Testis (tissue), 3 donors: ENCODE measurements around the gene TMEM37. TPM values are rescaled to one million over a fixed set of nuclear protein-coding genes. Genes with fewer than 3 reads are reported as not detected.

ENCODE experiments used
- DNase-seq: peaks from one replicate; pipeline ENCODE4 v3.0.0-alpha.2; 2019
- H3K27ac ChIP-seq, 2 donors: fragments of 200-600 bp; sonication (generic); one replicate each; pipeline ENCODE4 v1.5.1; 2019
- H3K27me3 ChIP-seq: fragments of 200-600 bp; sonication (generic); one replicate; pipeline ENCODE4 v1.5.1; 2019
- H3K36me3 ChIP-seq: fragments of 200-600 bp; sonication (generic); one replicate; pipeline ENCODE4 v1.5.1; 2017; ENCODE audit warnings: low read depth; ENCODE audit errors: missing control alignments
- H3K4me1 ChIP-seq: fragments of 200-600 bp; sonication (generic); one replicate; pipeline ENCODE4 v1.5.1; 2019
- H3K4me3 ChIP-seq, 2 donors: fragments of 200-600 bp; sonication (generic); one replicate each; pipeline ENCODE4 v1.5.1; 2017 to 2019
- H3K9me3 ChIP-seq: fragments of 200-600 bp; sonication (generic); one replicate; pipeline ENCODE4 v1.5.1; 2017
- CTCF ChIP-seq, 3 experiments: fragments of 450-650 bp in 2 of 3; fragments of 200-600 bp in 1 of 3; sonication (generic) in 1 of 3; IDR thresholded peaks; one replicate each; pipeline ENCODE4 v1.5.1; 2016 to 2019; ENCODE audit warnings: antibody characterized with exemption in 3 of 3, mild to moderate bottlenecking in 2 of 3, moderate library complexity in 1 of 3
- POLR2A ChIP-seq: fragments of 450-650 bp; IDR thresholded peaks from one replicate; pipeline ENCODE4 v1.6.1; 2017; ENCODE audit warnings: antibody characterized with exemption, mild to moderate bottlenecking, moderate library complexity
- WGBS, 2 donors: methylation state at CpG; one replicate each; pipeline ENCODE4 v1.1.5; 2018; 5-methylcytosine and 5-hydroxymethylcytosine counted together
- intact Hi-C: fragments of 100-400 bp; cut with DNase I; formaldehyde crosslinking; loops from one replicate; pipeline ENCODE4 v1.15.1; 2023; ENCODE audit warnings: low total_unique reads
- polyA plus RNA-seq: library from polyadenylated mRNA; stranded (reverse); fragments of 350-450 nt; fragmentation: Illumina TruSeq; extraction: RNeasy Lipid Tissue Mini Kit (QIAGEN cat#74804); gene quantifications from one replicate; pipeline ENCODE4 v1.2.3, GENCODE V29; 2014; ENCODE audit warnings: low read depth, low replicate concordance; ENCODE audit not compliant: insufficient read depth
- total RNA-seq, 2 donors: library from RNA; depleted of rRNA; stranded (reverse); fragments of >200 nt; gene quantifications; one replicate each; pipeline ENCODE4 v1.2.3, GENCODE V29; 2016

TMEM37 gene
- total and polyA plus RNA-seq, 3 donors from 2014 or later = 7.0 to 14.2 (median 9.0) TPM

GRCh38 chr2:119435953-119436297 lies 4.3 kb downstream of the TMEM37 start:
- TF ChIP-seq CTCF (IDR thresholded peaks at IDR 0.05) (no peak), POLR2A (no peak)
- intact Hi-C loops = no loop called here
- no peak for DNase-seq
- peaks cover 3% of the 10 kb centered on the region for H3K4me1 ChIP-seq
- no peak overlapping the region for H3K27ac ChIP-seq
- 57 to 69% methylated on average over 7 of the region's 7 CpGs for WGBS, 2 donors
- H3K9me3 ChIP-seq = no peaks in the 10 kb centered on the region
- no peaks in the 10 kb centered on the region for H3K27me3 ChIP-seq
- no peak overlapping the region for H3K4me3 ChIP-seq
- H3K36me3 ChIP-seq = no peaks in the 10 kb centered on the region

- DNase-seq = no peak
- 94 to 96% methylated on average over 10 to 21 of the region's 22 CpGs for WGBS, 2 donors
- Histone ChIP-seq H3K36me3 (no peaks in the 10 kb centered on the region), H3K27me3 (no peaks in the 10 kb centered on the region), H3K4me3 (no peak overlapping the region), H3K9me3 (no peaks in the 10 kb centered on the region), H3K4me1 (peaks cover under 1% of the 10 kb centered on the region), H3K27ac (no peak overlapping the region)
- intact Hi-C loops = no loop called here
- no peak for TF ChIP-seq POLR2A
- TF ChIP-seq CTCF (IDR thresholded peaks at IDR 0.05) = no peak
Measured at GRCh38 chr2:119436993-119437772, 5.5 kb downstream of the TMEM37 start.

GRCh38 chr2:119438128-119438656 lies 6.5 kb downstream of the TMEM37 start:
- no peak for TF ChIP-seq POLR2A
- no peak for TF ChIP-seq CTCF (IDR thresholded peaks at IDR 0.05)
- no peaks in the 10 kb centered on the region for H3K9me3 ChIP-seq
- 96% methylated on average over 6 of the region's 6 CpGs for WGBS, 2 donors
- no peak for DNase-seq
- H3K27ac ChIP-seq = no peak overlapping the region
- no peaks in the 10 kb centered on the region for H3K4me1 ChIP-seq
- H3K36me3 ChIP-seq = no peaks in the 10 kb centered on the region
- H3K27me3 ChIP-seq = no peaks in the 10 kb centered on the region
- H3K4me3 ChIP-seq = no peak overlapping the region
- intact Hi-C loops = no loop called here

GRCh38 chr2:119438726-119439284 lies 7.2 kb downstream of the TMEM37 start:
- TF ChIP-seq POLR2A = no peak
- TF ChIP-seq CTCF (IDR thresholded peaks at IDR 0.05) = no peak
- H3K9me3 ChIP-seq = no peaks in the 10 kb centered on the region
- H3K4me3 ChIP-seq = no peak overlapping the region
- DNase-seq = no peak
- no peaks in the 10 kb centered on the region for H3K27me3 ChIP-seq
- intact Hi-C loops = no loop called here
- H3K36me3 ChIP-seq = no peaks in the 10 kb centered on the region
- H3K27ac ChIP-seq = no peak overlapping the region
- WGBS, 2 donors = 93 to 98% methylated on average over 6 of the region's 6 CpGs
- no peaks in the 10 kb centered on the region for H3K4me1 ChIP-seq
